Kidney epithelial cell (primary cell): ENCODE results near the gene LHFPL6. TPM values are rescaled to one million over a fixed set of nuclear protein-coding genes. Genes with fewer than 3 reads are reported as not detected.
"Not testable (repeated sequence)": the region's sequence is repeated elsewhere in the genome, so short reads cannot be mapped to it uniquely, and the experiment has no call there.

Experiments
- DNase-seq: peaks from one replicate; pipeline ENCODE4 v3.0.0-alpha.2; 2010; ENCODE audit warnings: low read depth
- H3K27me3 ChIP-seq: 2 replicates; pipeline ENCODE4 v1.6.0; 2011; ENCODE audit warnings: low read length; ENCODE audit not compliant: control insufficient read depth, insufficient read depth
- H3K36me3 ChIP-seq: 2 replicates; pipeline ENCODE4 v1.5.1; 2011; ENCODE audit warnings: low read length; ENCODE audit not compliant: control insufficient read depth, insufficient read depth
- H3K4me3 ChIP-seq: 2 replicates; pipeline ENCODE4 v1.5.1; 2011; ENCODE audit warnings: low read depth, mild to moderate bottlenecking, control low read depth, low read length
- CTCF ChIP-seq: IDR thresholded peaks from 2 replicates; pipeline ENCODE4 v1.5.1; 2011; ENCODE audit warnings: mild to moderate bottlenecking, moderate library complexity, low read length, control low read depth, inconsistent platforms; ENCODE audit not compliant: insufficient read depth, poor library complexity, severe bottlenecking
- total RNA-seq: library from RNA; depleted of rRNA; stranded (reverse); fragments of >200 nt; gene quantifications from 2 replicates; pipeline ENCODE4 v1.2.3, GENCODE V29; 2015

LHFPL6 gene
- total RNA-seq, 1 donor from 2014 or later, result 7.0 TPM

GRCh38 chr13:39341251-39341650, 261.7 kb downstream of the LHFPL6 start:
- no peak for TF ChIP-seq CTCF
- DNase-seq, result no peak
- H3K27me3 ChIP-seq, result no peaks in the 10 kb centered on the region
- no peak overlapping the region for H3K4me3 ChIP-seq
- no peaks in the 10 kb centered on the region for H3K36me3 ChIP-seq

GRCh38 chr13:39338114-39338513, 264.9 kb downstream of the LHFPL6 start:
- H3K36me3 ChIP-seq, H3K27me3 ChIP-seq, H3K4me3 ChIP-seq, DNase-seq: not testable (repeated sequence)

- Histone ChIP-seq H3K27me3 (no peaks in the 10 kb centered on the region), H3K4me3 (no peak overlapping the region), H3K36me3 (no peaks in the 10 kb centered on the region)
- no peak for DNase-seq
- no peak for TF ChIP-seq CTCF
Observed at GRCh38 chr13:39336937-39337336, 266.1 kb downstream of the LHFPL6 start.

- TF ChIP-seq CTCF, result no peak
- no peaks in the 10 kb centered on the region for H3K36me3 ChIP-seq
- DNase-seq, result no peak
- no peak overlapping the region for H3K4me3 ChIP-seq
- H3K27me3 ChIP-seq, result no peaks in the 10 kb centered on the region
Observed at GRCh38 chr13:39336207-39336606, 266.8 kb downstream of the LHFPL6 start.

- Histone ChIP-seq H3K4me3 (no peak overlapping the region), H3K36me3 (no peaks in the 10 kb centered on the region), H3K27me3 (no peaks in the 10 kb centered on the region)
- TF ChIP-seq CTCF, result no peak
- no peak for DNase-seq
Observed at GRCh38 chr13:39335721-39336120, 267.3 kb downstream of the LHFPL6 start.

GRCh38 chr13:39330504-39330903, 272.5 kb downstream of the LHFPL6 start:
- H3K4me3 ChIP-seq, result no peak overlapping the region
- H3K27me3 ChIP-seq, result no peaks in the 10 kb centered on the region
- no peaks in the 10 kb centered on the region for H3K36me3 ChIP-seq
- no peak for TF ChIP-seq CTCF
- no peak for DNase-seq

- Histone ChIP-seq H3K36me3 (no peaks in the 10 kb centered on the region), H3K27me3 (no peaks in the 10 kb centered on the region), H3K4me3 (no peak overlapping the region)
- TF ChIP-seq CTCF, result no peak
- DNase-seq, result no peak
Observed at GRCh38 chr13:39329182-39329639, 273.8 kb downstream of the LHFPL6 start.
